A549 (cell line): ENCODE measurements around the gene GNG2. TPM values are rescaled to one million over a fixed set of nuclear protein-coding genes. Genes with fewer than 3 reads are reported as not detected.

Experiments used
- ATAC-seq, 2 experiments: fragments of 200-7000 bp in 1 of 2; fragments of >200 bp in 1 of 2; cut with Nextera tagmentation in 1 of 2; cut with Tn5 transposase in 1 of 2; 3 replicates each; pipeline versions ENCODE4 v1.8.0 to v1.9.1; 2018 to 2020; ENCODE audit warnings: mild to moderate bottlenecking in 1 of 2, moderate library complexity in 1 of 2
- CTCF ChIA-PET: fragments of 300-600 bp; sonication (Branson Sonifier 250); formaldehyde crosslinking; extraction: SDS; loops from one replicate; lab custom pipeline; 2021; ENCODE audit warnings: antibody characterized with exemption, inconsistent platforms; lab: Yijun Ruan, JAX
- POLR2A ChIA-PET: fragments of 350-600 bp; formaldehyde crosslinking; extraction: SDS; loops from one replicate; lab custom pipeline; 2021; ENCODE audit warnings: antibody characterized with exemption, inconsistent platforms; lab: Yijun Ruan, JAX
- DNase-seq, 2 experiments: peaks; one replicate each; pipeline versions ENCODE4 v3.0.0 to v3.0.0-alpha.2; 2011 to 2016; ENCODE audit warnings: low read depth in 1 of 2, low spot score in 1 of 2
- FAIRE-seq: peaks from 2 replicates; lab custom pipeline; 2011; peaks lifted over from hg19 to GRCh38; lab: Jason Lieb, UNC
- H3K27ac ChIP-seq, 2 experiments: fragments of >200 bp; sonication (Bioruptor Twin); formaldehyde crosslinking; 3 replicates each; pipeline ENCODE4 v1.5.1; 2016 to 2017
- H3K4me1 ChIP-seq: fragments of >200 bp; sonication (Bioruptor Twin); formaldehyde crosslinking; 3 replicates; pipeline ENCODE4 v1.6.1; 2016
- H3K4me2 ChIP-seq: fragments of >200 bp; sonication (Bioruptor Twin); formaldehyde crosslinking; 3 replicates; pipeline ENCODE4 v1.6.1; 2016
- H3K4me3 ChIP-seq: fragments of >200 bp; sonication (Bioruptor Twin); formaldehyde crosslinking; 3 replicates; pipeline ENCODE4 v1.5.1; 2016
- H3K9me3 ChIP-seq: fragments of >200 bp; sonication (Bioruptor Twin); formaldehyde crosslinking; 3 replicates; pipeline ENCODE4 v1.6.1; 2016
- EHF ChIP-seq: fragments of 250-450 bp; sonication (Bioruptor Pico); IDR thresholded peaks from 2 replicates; pipeline ENCODE4 v1.5.0; 2020; ENCODE audit warnings: mild to moderate bottlenecking
- EHMT2 ChIP-seq: fragments of 200-600 bp; sonication (generic); IDR thresholded peaks from 2 replicates; pipeline ENCODE4 v1.6.1; 2016; ENCODE audit warnings: antibody characterized with exemption, low read depth, mild to moderate bottlenecking, moderate library complexity
- ESRRA ChIP-seq: fragments of 150-350 bp; IDR thresholded peaks from 2 replicates; pipeline ENCODE4 v1.6.1; 2014; ENCODE audit warnings: mild to moderate bottlenecking, low read length, borderline replicate concordance
- FOSB ChIP-seq: fragments of 250-450 bp; sonication (Bioruptor Pico); IDR thresholded peaks from 2 replicates; pipeline ENCODE4 v1.5.0; 2020; ENCODE audit warnings: mild to moderate bottlenecking, moderate library complexity
- HDAC2 ChIP-seq: fragments of 200-600 bp; sonication (generic); IDR thresholded peaks from 2 replicates; pipeline ENCODE4 v1.6.1; 2016
- HOXA7 ChIP-seq: fragments of 250-450 bp; sonication (Bioruptor Pico); IDR thresholded peaks from 2 replicates; pipeline ENCODE4 v1.5.0; 2020; ENCODE audit warnings: mild to moderate bottlenecking, moderate library complexity
- KDM1A ChIP-seq: fragments of 200-600 bp; sonication (generic); IDR thresholded peaks from 2 replicates; pipeline ENCODE4 v1.6.1; 2016; ENCODE audit warnings: low read depth, mild to moderate bottlenecking
- MAFK ChIP-seq: fragments of 450-650 bp; IDR thresholded peaks from 2 replicates; pipeline ENCODE4 v1.6.1; 2014; ENCODE audit not compliant: partially characterized antibody
- MAX ChIP-seq: IDR thresholded peaks from 2 replicates; pipeline ENCODE4 v1.6.1; 2012
- MAZ ChIP-seq: fragments of 150-350 bp; IDR thresholded peaks from 2 replicates; pipeline ENCODE4 v1.6.1; 2014; ENCODE audit warnings: antibody characterized with exemption, low read depth, low read length, borderline replicate concordance
- MYC ChIP-seq: IDR thresholded peaks from 2 replicates; pipeline ENCODE4 v1.6.1; 2012; ENCODE audit warnings: mild to moderate bottlenecking, inconsistent platforms, low read length, improper control_type of control experiment, borderline replicate concordance
- NFE2L2 ChIP-seq: fragments of 150-350 bp; conservative IDR thresholded peaks from 2 replicates; pipeline ENCODE4 v1.6.1; 2014; ENCODE audit warnings: low read length
- RAD21 ChIP-seq, 2 experiments: fragments of >200 bp in 1 of 2; sonication (Bioruptor Twin) in 1 of 2; formaldehyde crosslinking in 1 of 2; IDR thresholded peaks in 1 of 2; conservative IDR thresholded peaks in 1 of 2; 2 replicates in 1 of 2; 3 replicates in 1 of 2; pipeline ENCODE4 v1.6.1; 2012 to 2018; ENCODE audit warnings: inconsistent platforms in 1 of 2
- RNF2 ChIP-seq: fragments of 200-600 bp; sonication (generic); IDR thresholded peaks from 2 replicates; pipeline ENCODE4 v1.6.1; 2016; ENCODE audit warnings: low read depth, mild to moderate bottlenecking, antibody characterized with exemption, moderate library complexity, borderline replicate concordance
- SMC3 ChIP-seq: fragments of >200 bp; sonication (Bioruptor Twin); formaldehyde crosslinking; IDR thresholded peaks from 3 replicates; pipeline ENCODE4 v1.6.1; 2018; ENCODE audit warnings: inconsistent platforms
- ZFP36 ChIP-seq: fragments of 450-650 bp; IDR thresholded peaks from 2 replicates; pipeline ENCODE4 v1.6.1; 2014; ENCODE audit warnings: borderline replicate concordance; ENCODE audit not compliant: partially characterized antibody
- WGBS: methylation state at CpG from one replicate; pipeline ENCODE4 v1.1.6; 2017; ENCODE audit errors: missing lambda C conversion rate; 5-methylcytosine and 5-hydroxymethylcytosine counted together
- polyA plus RNA-seq, 4 experiments: library from polyadenylated mRNA; depleted of rRNA in 3 of 4; stranded (reverse); fragments of >200 nt; fragmentation: RNase III in 1 of 4; extraction: RNeasy Plus Mini Kit Qiagen cat#74134 plus additional on column Dnase treatment in 1 of 4; gene quantifications; 2 replicates in 3 of 4; 3 replicates in 1 of 4; pipeline ENCODE4 v1.2.3, GENCODE V29; 2011 to 2017
- TF ChIP-seq, protein P1 (sequence below): fragments of 450-650 bp; IDR thresholded peaks from 2 replicates; pipeline ENCODE4 v1.6.1; 2014; ENCODE audit warnings: antibody characterized with exemption
- TF ChIP-seq, protein P2 (sequence below): IDR thresholded peaks from 2 replicates; pipeline ENCODE4 v1.6.1; 2012
- TF ChIP-seq, protein P3 (sequence below): fragments of 250-450 bp; sonication (Bioruptor Pico); IDR thresholded peaks from 2 replicates; pipeline ENCODE4 v1.5.0; 2020; ENCODE audit warnings: low read depth, mild to moderate bottlenecking, moderate library complexity
- TF ChIP-seq, protein P4 (sequence below): IDR thresholded peaks from 2 replicates; pipeline ENCODE4 v1.6.1; 2012; ENCODE audit warnings: low read depth, borderline replicate concordance
- TF ChIP-seq, protein P5 (sequence below): fragments of >200 bp; sonication (Bioruptor Twin); formaldehyde crosslinking; IDR thresholded peaks from 3 replicates; pipeline ENCODE4 v1.5.1; 2016

GNG2 gene
- polyA plus RNA-seq, 2 of the 4 experiments (the other 2 are of a cell fraction), result 2.1 to 3.0 TPM

DNA sequence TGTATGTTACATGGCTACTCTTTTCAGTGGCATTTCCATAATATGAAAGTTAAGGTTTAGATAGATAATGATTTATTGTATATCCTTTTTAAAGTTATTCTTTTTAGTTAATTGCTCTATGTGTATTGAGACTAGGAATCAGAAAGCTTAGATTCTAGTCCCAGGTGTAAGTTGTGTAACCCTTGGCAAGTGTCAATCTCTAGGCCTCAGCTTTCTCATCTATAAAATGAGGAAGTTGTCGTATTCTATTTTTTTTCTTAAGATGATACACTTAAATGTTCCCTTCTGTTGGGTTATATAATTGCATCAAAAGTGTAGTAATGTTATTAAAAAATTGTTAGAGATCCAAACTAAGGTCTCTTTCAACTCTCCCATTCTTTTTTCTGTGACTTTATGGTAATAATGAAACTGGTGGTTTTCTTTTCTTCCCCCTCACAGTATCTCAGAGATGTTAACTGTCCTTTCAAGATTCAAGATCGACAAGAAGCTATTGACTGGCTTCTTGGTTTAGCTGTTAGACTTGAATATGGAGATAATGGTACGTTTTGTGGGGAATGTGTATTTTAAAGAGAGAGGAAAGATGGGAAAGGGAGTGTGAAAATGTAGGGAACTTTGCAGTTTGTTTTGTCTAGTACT, 133.0 kb downstream of the GNG2 start:
- Histone ChIP-seq H3K27ac (no peak overlapping the region), H3K4me2 (no peak overlapping the region), H3K4me1 (peaks cover 12% of the 10 kb centered on the region; the same call in 2 of the 3 replicates), H3K9me3 (no peaks in the 10 kb centered on the region), H3K4me3 (no peak overlapping the region)
- ChIA-PET CTCF (interaction anchor here (0.6 to 4.0 kb wide), 6 partner anchors 9 to 987 kb away, joined by 3 to 21 read pairs (median 6); no protein-coding TSS in a partner anchor), POLR2A (no interaction called here)
- no peak for DNase-seq
- WGBS, result 74% methylated on average over 3 of the region's 3 CpGs
- TF ChIP-seq EHMT2 (no peak), EHF (CRISPR knock-in tag) (no peak), ESRRA (no peak), MAFK (no peak), HOXA7 (CRISPR knock-in tag) (no peak), HDAC2 (no peak), RAD21 (conservative IDR thresholded peaks at IDR 0.05 in 1 of 2, IDR thresholded peaks at IDR 0.05 in 1 of 2) (no peak), RNF2 (no peak), FOSB (CRISPR knock-in tag) (no peak), MAX (no peak), NFE2L2 (no peak), KDM1A (no peak), ZFP36 (no peak)
- TF ChIP-seq, protein P1, sequence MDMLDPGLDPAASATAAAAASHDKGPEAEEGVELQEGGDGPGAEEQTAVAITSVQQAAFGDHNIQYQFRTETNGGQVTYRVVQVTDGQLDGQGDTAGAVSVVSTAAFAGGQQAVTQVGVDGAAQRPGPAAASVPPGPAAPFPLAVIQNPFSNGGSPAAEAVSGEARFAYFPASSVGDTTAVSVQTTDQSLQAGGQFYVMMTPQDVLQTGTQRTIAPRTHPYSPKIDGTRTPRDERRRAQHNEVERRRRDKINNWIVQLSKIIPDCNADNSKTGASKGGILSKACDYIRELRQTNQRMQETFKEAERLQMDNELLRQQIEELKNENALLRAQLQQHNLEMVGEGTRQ, result no peak
- TF ChIP-seq, protein P2, sequence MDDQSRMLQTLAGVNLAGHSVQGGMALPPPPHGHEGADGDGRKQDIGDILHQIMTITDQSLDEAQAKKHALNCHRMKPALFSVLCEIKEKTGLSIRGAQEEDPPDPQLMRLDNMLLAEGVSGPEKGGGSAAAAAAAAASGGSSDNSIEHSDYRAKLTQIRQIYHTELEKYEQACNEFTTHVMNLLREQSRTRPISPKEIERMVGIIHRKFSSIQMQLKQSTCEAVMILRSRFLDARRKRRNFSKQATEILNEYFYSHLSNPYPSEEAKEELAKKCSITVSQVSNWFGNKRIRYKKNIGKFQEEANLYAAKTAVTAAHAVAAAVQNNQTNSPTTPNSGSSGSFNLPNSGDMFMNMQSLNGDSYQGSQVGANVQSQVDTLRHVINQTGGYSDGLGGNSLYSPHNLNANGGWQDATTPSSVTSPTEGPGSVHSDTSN, result no peak
- TF ChIP-seq, protein P3, sequence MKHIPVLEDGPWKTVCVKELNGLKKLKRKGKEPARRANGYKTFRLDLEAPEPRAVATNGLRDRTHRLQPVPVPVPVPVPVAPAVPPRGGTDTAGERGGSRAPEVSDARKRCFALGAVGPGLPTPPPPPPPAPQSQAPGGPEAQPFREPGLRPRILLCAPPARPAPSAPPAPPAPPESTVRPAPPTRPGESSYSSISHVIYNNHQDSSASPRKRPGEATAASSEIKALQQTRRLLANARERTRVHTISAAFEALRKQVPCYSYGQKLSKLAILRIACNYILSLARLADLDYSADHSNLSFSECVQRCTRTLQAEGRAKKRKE, result no peak
- TF ChIP-seq, protein P4, sequence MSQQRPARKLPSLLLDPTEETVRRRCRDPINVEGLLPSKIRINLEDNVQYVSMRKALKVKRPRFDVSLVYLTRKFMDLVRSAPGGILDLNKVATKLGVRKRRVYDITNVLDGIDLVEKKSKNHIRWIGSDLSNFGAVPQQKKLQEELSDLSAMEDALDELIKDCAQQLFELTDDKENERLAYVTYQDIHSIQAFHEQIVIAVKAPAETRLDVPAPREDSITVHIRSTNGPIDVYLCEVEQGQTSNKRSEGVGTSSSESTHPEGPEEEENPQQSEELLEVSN, result no peak
- peak; percentile 7 for FAIRE-seq
- no peak for ATAC-seq

DNA sequence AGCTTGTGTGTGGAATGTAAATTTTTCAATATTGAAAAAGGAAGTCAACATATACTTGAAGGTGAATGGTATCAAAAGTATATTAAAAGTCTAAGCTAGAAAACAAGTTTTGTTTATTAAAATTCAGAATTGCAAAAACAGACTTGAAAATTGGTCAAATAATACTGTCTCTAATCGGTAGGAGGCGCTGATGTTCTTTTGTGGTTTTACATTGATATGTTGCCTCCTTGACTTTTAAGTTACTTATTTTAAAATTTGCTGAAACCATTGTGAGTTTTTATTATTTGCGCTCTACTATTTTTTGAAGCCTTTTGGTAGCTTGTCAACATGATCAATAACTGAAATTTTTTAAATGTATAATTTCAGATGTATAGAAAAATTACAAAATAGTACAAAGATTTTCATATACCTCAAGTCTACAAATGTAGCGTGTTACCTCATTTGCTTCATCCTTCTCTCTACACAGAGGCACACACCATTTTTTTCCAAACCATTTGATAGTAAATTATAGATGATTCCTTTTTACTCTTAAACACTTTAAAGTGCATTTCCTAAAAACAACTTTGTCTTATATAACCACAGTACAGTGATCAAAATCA, 135.8 kb downstream of the GNG2 start:
- ATAC-seq (no peak), FAIRE-seq (peak; percentile 13)

More for the DNA sequence above, 135.8 kb downstream of the GNG2 start:
- Histone ChIP-seq H3K4me1 (peaks cover under 1% of the 10 kb centered on the region; the same call in 1 of the 3 replicates), H3K4me3 (no peak overlapping the region), H3K27ac (no peak overlapping the region)
- peak; percentile 53 for TF ChIP-seq SMC3
- no peak for TF ChIP-seq MYC
- peak; percentile 60 to 74 for TF ChIP-seq RAD21 (conservative IDR thresholded peaks at IDR 0.05 in 1 of 2, IDR thresholded peaks at IDR 0.05 in 1 of 2)
- no peak for TF ChIP-seq MAZ
- TF ChIP-seq, protein P5, sequence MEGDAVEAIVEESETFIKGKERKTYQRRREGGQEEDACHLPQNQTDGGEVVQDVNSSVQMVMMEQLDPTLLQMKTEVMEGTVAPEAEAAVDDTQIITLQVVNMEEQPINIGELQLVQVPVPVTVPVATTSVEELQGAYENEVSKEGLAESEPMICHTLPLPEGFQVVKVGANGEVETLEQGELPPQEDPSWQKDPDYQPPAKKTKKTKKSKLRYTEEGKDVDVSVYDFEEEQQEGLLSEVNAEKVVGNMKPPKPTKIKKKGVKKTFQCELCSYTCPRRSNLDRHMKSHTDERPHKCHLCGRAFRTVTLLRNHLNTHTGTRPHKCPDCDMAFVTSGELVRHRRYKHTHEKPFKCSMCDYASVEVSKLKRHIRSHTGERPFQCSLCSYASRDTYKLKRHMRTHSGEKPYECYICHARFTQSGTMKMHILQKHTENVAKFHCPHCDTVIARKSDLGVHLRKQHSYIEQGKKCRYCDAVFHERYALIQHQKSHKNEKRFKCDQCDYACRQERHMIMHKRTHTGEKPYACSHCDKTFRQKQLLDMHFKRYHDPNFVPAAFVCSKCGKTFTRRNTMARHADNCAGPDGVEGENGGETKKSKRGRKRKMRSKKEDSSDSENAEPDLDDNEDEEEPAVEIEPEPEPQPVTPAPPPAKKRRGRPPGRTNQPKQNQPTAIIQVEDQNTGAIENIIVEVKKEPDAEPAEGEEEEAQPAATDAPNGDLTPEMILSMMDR, result peak; percentile 70
- TF ChIP-seq, all 56 proteins: peak for 3
- WGBS, result 46% methylated on average over 4 of the region's 4 CpGs
- ChIA-PET POLR2A (no interaction called here), CTCF (interaction anchor here (0.6 to 4.0 kb wide), 21 partner anchors 8 to 725 kb away, joined by 3 to 30 read pairs (median 4); no protein-coding TSS in a partner anchor)
- H3K9me3 ChIP-seq, result no peaks in the 10 kb centered on the region
- H3K4me2 ChIP-seq, result no peak overlapping the region
- DNase-seq, result peak in 1 of 2 experiments; percentile 54
